GM21723 (cell line): ENCODE measurements around the gene COQ4.

ENCODE experiments used
- ATAC-seq: cut with Tn5 transposase; IDR thresholded peaks from one replicate; pipeline ENCODE4 v1.9.1; 2021; ENCODE audit warnings: mild to moderate bottlenecking, moderate library complexity; ENCODE audit not compliant: unreplicated experiment

Gene COQ4

GRCh38 chr9:128372188-128372641, 49.6 kb downstream of the COQ4 start:
- no peak for ATAC-seq

GRCh38 chr9:128372784-128373183, 50.1 kb downstream of the COQ4 start:
- ATAC-seq: no peak

GRCh38 chr9:128374221-128374675, 51.6 kb downstream of the COQ4 start:
- no peak for ATAC-seq

- ATAC-seq: no peak
Measured at GRCh38 chr9:128375865-128376264, 53.2 kb downstream of the COQ4 start.

GRCh38 chr9:128382261-128382660, 59.6 kb downstream of the COQ4 start:
- ATAC-seq: no peak

- ATAC-seq: no peak
Measured at GRCh38 chr9:128383007-128383753, 60.5 kb downstream of the COQ4 start.
